GM18511 (cell line): ENCODE data around the gene OMA1.

Experiments used
- ATAC-seq: cut with Tn5 transposase; IDR thresholded peaks from one replicate; pipeline ENCODE4 v1.9.1; 2021; ENCODE audit warnings: mild to moderate bottlenecking, moderate library complexity; ENCODE audit not compliant: unreplicated experiment

OMA1 gene

GRCh38 chr1:58460469-58460868, 86.1 kb downstream of the OMA1 start:
- ATAC-seq, result no peak

GRCh38 chr1:58459911-58460310, 86.6 kb downstream of the OMA1 start:
- no peak for ATAC-seq

- ATAC-seq, result no peak
Observed at GRCh38 chr1:58457023-58457635, 89.4 kb downstream of the OMA1 start.

- no peak for ATAC-seq
Observed at GRCh38 chr1:58456470-58456869, 90.1 kb downstream of the OMA1 start.

GRCh38 chr1:58454807-58455206, 91.7 kb downstream of the OMA1 start:
- ATAC-seq, result no peak

GRCh38 chr1:58454385-58454784, 92.1 kb downstream of the OMA1 start:
- no peak for ATAC-seq

- no peak for ATAC-seq
Observed at GRCh38 chr1:58451560-58452191, 94.8 kb downstream of the OMA1 start.

GRCh38 chr1:58447886-58448285, 98.6 kb downstream of the OMA1 start:
- no peak for ATAC-seq

GRCh38 chr1:58447042-58447441, 99.5 kb downstream of the OMA1 start:
- no peak for ATAC-seq

- no peak for ATAC-seq
Observed at GRCh38 chr1:58446368-58446767, 100.2 kb downstream of the OMA1 start.

- ATAC-seq, result no peak
Observed at GRCh38 chr1:58443986-58444868, 102.3 kb downstream of the OMA1 start.

- ATAC-seq, result no peak
Observed at GRCh38 chr1:58442114-58442513, 104.4 kb downstream of the OMA1 start.

GRCh38 chr1:58441699-58442098, 104.8 kb downstream of the OMA1 start:
- no peak for ATAC-seq

- ATAC-seq, result no peak
Observed at GRCh38 chr1:58440696-58441095, 105.8 kb downstream of the OMA1 start.

- no peak for ATAC-seq
Observed at GRCh38 chr1:58439946-58440345, 106.6 kb downstream of the OMA1 start.

GRCh38 chr1:58438468-58438867, 108.1 kb downstream of the OMA1 start:
- no peak for ATAC-seq

GRCh38 chr1:58437623-58438022, 108.9 kb downstream of the OMA1 start:
- ATAC-seq, result no peak

- ATAC-seq, result no peak
Observed at GRCh38 chr1:58436615-58437297, 109.8 kb downstream of the OMA1 start.

- no peak for ATAC-seq
Observed at GRCh38 chr1:58435376-58435775, 111.2 kb downstream of the OMA1 start.

GRCh38 chr1:58434607-58435006, 111.9 kb downstream of the OMA1 start:
- no peak for ATAC-seq

GRCh38 chr1:58434181-58434580, 112.3 kb downstream of the OMA1 start:
- ATAC-seq, result no peak
